GM18520 (cell line): Measurements from ENCODE around the gene TUBB2B.

ENCODE experiments used
- ATAC-seq: cut with Tn5 transposase; IDR thresholded peaks from one replicate; pipeline ENCODE4 v1.9.1; 2021; ENCODE audit not compliant: unreplicated experiment

The TUBB2B gene

DNA sequence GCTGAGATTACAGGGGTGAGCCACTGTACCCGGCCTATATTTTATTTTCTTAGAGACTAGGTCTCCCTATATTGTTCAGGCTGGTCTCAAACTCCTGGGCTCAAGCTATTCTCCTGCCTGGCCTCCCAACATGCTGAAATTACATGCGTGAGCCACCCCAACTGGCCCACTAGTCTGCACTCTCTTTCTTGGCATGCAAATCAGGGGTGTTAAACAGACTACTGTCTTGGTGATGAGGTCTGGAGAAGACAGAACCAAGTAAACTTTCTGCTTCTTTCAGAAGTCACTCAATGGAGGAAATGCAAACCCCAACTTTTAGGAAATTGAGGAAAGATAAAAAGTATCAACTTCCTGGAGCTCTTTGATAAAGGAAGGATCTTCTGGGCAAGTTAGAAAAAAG is 8.0 kb upstream of the TUBB2B start:
- no peak for ATAC-seq

DNA sequence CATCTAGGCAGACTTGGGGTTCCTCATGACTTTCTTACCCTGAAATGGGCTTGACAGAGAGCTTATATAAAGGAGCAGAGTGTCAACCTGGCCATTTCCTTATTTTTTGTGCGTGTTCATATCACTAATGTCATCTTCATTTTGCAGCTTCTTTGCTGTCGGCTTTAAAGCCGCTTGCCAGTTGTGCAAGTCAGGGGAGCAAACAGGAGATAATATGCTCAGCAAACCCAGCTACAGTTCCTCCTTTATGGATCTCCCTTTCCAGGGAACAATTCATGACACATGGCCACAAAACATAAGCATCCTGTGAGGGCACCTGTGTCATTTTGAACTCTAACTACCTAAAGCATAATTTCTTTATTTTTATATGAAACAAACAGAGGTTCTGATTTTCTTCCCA is 6.5 kb upstream of the TUBB2B start:
- ATAC-seq = no peak

DNA sequence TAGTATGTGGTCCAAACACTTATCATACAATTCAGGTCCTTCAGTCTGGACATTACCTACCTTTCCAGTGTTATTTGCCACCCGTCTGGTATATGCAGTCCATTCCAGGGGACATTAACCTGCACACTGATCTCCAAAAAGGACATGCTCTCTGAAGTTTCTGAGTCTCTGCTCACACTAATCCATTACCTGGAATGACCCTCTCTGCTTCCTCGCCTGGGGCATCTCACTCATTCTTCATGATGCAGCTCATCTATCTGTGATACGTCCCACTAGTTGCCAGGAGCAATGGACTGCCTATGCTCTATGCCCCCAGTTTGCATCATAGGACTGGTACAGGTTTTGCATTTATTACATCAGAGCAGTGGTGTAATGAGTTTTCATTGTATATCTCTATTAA is 5.9 kb upstream of the TUBB2B start:
- no peak for ATAC-seq

DNA sequence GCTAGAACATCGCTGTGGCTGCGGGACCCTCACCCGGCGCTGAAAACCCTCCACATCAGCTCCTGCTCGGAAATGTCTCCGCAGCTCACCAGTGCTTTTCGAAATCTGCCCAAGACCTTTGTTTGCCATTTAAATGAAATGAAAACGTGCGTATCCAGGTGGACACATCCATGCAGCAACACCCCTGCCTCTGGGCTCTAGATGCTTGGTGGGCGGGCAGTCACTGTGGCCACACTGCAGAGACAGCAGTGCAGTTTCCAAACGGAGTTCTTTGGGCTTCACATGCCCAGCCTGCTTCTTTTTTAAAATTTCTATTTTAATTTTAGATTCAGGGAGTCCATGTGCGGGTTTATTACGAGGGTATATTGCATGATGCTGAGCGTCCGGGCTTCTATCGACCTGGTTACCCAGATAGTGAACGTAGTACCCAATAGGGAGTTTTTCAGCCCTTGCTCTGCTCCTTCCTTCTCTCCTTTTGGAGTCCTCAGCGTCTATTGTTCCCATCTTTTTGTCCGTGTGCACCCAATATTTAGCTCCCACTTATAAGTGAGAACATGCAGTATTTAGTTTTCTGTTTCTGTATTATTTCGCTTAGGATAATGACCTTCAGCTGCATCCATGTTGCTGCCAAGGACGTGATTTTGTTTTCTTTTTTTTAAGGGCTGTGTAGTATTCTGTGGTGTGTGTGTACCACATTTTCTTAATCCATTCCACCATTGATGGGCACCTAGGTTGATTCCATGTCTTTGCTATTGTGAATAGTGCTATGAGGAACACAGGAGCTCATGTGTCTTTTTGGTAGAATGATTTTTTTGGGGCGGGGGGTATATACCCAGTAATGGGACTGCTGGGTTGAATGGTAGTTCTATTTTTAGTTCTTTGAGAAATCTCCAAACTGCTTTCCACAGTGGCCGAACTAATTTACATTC is 4.8 kb upstream of the TUBB2B start:
- ATAC-seq = no peak

DNA sequence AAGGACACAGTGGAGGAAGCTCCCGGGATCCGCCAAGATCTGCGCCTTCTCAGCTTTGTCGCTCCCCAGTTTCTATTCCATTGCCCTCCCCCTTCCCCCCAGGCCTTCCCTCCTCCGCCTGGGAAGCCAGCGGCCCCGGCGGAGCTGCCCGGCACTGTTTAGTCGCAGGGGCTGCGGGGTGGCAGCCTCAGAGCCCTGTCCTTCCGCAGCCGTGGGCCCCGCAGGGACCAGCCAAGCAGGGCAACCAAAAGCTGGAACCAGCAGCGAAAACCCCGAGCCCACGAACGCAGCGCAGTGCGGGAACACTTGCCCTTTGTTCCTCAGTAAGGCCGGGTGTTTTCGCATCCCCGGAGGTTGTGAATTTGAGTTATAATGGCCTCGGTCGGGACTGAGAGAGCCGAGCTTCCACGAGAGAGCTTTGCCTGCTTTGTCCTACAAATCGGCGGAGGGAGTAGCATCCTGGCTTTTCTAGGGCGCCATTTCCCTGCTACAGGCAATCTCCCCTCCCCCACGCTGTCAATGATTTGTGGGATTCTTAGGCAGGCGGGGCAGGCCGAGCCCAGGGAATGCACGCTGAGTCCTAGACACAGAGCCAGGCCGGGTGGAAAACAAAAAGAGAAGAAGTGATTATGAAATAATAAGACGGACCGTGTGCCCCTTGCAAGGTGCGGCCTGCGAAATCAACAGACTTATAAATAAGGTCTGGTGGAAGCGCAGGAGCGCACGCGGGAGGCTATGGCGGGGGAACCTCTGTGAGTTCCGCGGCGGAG is 4.0 kb upstream of the TUBB2B start:
- ATAC-seq = no peak

DNA sequence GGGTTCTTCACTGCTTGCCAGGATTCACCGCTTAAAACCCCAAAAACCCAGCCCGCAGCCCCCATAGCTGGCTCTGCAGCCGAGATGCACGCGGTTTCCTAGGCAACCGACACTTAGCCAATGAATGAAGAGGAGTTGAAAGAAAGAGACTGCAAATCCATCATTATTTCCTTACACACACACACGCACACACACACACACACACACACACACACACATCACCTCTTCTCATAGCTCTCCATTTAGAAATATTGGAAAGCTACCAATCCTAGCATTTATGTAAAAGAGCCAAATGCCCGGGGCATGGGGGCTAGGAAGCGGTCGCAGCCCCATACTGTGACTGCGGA is 3.4 kb upstream of the TUBB2B start:
- no peak for ATAC-seq

DNA sequence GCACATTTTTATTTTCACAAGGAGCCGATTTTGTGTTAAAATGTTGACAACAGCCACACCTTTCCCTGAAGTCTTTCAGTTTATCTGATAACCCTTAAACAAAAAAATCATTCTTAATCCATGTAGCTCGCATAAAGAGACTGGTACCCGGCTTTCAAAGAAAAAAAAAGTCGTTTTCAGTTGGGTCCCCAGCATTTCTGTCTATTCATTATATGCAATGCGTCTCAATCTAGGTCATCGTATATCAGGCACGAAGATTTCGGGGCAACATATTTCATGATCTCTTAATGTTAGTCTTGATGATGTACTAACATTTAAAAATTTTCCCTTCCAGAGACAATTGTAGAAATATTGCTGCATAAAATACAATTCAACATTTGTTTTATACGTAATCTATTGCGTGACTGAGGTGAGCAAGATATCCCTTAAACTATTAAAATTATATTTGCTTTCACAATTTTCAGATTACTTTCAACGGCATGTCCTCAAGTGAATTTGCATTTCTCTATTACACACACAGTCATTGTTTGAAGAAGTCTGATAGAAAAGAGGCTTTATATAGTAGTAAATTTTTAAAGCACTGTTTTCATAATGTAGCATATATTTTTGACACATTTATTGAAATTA is 2.9 kb upstream of the TUBB2B start:
- no peak for ATAC-seq

DNA sequence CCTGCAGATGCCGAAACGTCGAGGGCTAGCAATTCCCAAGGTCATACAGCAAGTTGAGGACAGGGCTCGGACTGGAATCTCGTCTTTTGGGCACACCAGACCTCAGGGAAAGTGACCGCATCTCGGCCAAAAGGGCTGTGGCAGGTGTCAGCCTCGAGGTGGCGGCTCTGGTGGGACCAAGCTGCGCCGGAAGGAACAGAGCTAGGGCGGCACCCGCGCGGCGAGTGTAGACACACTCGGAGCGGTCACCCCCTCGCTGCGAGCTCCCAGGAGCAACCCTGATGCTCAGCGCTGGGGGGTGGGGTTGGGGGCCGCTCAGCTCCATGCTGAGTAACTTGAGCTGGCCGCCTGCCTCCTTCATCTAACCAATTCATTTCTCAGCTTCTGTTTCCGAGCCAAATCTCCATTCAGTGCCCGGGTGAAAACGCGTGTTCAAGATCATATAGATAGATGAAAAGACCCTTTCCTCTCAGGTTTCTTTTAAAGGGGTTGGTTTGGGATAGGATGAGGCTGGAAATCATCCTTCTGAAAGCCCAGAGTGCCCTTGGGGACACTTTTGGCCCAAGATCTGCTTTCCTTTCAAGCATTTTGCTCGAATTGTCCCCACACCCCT is 2.2 kb upstream of the TUBB2B start:
- no peak for ATAC-seq

DNA sequence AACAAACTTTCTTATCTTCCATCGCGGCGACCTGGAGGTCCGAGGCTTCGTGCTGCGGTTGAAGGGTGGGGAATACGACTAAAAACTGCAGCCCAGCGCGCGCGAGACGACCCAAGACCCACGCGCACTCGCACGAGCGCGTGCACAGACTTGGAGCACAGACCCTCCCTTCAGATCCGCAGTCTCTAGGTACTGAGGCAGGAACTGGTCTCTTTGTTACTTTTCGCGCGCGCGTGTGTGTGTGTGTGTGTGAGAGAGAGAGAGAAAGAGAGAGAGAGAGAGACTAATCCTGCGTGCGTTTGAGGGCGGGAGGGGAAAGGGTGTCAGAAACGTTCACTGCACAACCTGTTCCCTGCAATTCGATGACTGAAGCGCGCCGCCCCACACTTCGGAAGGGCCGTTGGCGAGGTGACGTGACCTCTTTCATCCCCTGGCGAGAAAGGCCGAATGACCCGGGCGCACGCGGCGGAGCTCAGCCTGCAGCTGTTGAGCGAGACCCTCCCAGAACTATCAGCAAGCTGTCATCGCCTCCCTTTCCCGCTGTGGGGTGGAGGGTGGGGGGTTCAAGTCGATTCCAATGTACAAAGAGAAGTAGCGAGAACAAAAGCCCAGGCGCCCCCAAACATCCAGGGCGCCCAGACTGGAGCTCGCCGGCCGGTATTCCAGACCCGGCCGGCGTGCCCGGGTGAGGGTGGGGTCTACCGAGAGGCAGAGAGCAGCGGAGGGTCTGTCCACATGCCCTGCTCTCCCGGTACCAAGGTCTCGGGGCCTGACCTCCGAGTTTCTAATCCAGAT is 1.5 kb upstream of the TUBB2B start:
- no peak for ATAC-seq

DNA sequence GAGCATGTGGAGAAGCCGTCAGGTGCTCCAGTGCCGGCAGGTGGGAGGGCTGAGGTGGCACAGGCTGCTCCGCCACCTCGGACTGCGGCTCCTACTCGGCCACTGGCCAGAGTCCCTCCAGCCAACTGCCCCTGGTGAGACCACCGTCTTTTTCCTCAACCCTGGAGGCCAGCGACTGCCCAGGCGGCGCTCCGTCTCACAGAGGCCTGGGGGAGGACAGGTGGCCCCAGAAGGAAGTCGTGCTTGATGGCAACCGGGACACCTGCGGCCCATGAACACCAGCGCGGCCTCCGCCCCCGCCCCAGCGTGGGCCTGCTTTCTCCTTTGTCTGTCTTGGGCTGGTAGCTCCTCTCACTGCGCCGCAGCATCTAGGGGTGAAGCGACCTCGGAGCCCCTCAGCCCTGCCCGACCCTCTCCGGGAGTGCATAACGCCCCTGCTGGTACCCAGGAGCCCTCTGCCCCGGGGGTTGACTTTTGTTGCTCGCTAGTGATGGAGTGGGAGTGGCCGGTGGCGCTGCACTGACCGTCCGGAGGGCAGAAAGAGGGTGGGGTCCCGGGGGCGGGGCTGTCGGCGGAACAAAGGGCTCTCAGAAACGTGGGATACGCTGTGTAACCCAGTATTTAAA is 706 bp upstream of the TUBB2B start:
- no peak for ATAC-seq

DNA sequence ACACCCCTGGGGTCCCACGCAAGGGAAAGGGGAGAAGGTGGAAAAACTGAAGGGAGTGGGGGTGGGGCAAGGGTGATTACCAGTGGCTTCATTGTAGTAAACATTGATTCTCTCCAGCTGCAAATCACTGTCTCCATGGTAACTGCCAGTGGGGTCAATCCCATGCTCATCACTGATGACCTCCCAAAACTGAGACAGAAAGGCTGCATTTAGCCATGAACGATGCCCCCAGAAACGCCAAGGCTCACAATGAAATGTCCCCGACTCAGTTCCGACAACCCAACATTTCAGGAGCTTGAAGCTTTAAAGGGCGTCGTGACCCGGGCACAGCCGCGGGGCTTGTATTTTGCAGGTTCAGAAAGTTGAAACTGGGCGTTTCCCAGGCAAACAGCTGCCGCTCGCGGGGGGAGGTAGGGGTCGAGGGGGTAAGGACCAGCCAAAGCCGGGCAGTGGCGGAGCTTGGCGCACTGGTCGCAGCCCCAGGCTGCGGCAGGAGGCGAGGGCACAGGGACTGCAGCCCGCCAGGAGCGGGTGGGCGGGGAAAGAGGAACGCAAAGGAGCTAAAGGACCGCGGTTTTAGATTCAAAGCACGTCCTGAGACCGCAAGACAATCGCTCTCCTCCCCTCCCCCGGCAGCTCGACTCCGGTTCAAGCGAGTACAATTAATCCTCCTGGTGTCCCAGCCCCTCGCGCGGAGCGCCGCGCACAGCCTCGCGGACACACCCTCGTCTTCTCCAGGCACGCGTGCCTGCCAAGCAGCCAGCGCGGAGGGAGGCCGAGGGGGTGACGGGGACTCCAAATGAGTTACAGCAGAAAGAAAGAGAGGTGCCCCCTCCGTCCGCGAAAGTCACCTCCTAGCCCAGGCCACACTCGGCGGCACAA is 731 bp downstream of the TUBB2B start:
- no peak for ATAC-seq

DNA sequence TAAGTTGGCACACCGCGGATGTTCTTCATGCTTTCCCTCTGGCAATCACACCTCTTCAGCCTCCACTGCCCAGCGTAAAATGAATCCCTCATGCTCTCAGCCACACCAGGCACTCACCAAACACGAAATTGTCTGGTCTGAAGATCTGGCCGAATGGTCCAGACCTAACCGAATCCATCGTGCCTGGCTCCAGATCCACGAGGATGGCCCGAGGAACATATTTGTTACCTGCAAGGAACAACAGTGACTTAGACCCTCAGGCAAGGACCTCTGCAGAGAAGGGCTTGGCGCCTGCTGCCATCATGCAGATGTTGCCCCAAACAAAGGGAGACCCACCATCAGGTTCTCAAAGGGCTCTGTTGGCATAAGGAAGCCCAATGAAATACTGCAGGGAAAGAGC is 1.4 kb downstream of the TUBB2B start:
- no peak for ATAC-seq

DNA sequence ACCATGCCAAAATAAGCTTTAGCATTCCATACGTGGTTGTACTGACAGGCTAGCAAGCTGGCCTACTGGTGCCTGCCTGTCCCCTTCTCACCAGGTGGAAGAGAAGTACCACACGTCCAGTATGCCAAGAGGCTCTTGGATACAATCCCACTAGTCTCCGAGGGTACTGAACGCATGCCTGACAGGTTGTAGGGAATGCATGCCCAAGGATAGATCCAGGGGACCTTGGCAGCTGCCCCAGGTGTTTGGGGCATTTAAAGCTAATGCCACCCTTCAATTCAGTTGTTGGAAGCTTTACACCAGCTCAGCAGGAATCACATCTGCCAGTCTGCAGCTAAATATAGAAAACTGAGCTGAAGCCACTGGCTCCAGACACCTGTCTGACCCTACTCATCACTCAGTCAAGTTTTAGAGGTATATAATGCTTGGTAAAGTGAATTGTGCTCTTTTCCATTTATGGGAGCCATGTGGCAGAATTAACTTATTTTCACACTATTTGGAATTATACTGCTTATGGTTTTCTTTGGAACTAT is 4.9 kb downstream of the TUBB2B start:
- no peak for ATAC-seq

DNA sequence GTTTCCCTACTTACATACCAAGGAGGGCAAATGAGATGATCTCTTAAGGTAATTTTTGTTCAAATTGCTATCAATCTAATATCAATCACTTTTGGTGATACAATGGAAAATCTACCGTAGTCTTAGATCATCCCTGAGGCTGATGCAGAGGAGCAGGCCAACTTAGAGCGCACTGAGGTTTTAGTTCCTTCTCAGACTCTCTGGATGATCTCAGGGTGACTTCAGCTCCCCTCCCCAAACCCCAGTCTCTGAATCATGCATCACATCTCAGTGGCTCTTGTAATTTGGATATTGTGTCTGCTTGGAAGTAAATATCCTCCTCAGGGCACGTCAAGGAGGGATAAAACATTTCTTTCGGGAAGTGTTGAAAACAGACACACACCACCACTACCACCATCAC is 5.9 kb downstream of the TUBB2B start:
- no peak for ATAC-seq

DNA sequence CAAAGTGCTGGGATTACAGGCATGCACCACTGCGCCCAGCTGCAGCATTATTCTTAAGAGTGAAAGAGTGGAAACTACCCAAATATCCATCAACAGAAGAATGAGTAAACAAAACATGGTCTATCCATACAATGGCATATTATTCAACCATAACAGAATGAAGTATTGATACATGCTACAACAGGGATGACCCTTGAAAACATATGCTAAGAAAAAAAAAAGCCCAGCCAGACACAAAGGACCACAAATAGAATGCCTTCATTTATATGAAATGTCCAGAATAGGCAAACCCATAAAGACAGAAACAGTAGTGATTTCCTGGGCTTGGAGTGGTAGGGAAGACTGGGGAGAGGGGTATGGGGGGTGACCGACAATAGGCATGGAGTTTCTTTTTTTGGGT is 7.1 kb downstream of the TUBB2B start:
- ATAC-seq = no peak

DNA sequence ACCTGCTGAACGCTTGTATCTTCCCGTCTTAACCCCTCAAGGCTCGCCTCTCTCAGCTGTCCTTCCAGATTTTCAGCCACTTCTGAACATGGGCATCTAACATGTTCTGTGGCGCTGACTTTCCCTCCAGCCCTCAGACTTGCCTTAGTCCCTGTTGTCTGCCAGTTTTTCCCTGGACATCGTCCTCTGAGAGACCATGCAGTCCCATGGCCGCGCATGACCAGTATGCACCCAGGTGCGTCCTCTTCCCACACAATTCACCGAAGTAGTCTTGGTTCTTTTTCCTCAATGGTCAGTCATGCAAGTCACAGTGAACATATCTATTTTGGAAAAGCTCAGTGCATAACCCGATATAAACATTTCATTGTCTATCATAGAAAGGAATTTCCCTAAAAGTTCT is 9.2 kb downstream of the TUBB2B start:
- ATAC-seq = no peak

DNA sequence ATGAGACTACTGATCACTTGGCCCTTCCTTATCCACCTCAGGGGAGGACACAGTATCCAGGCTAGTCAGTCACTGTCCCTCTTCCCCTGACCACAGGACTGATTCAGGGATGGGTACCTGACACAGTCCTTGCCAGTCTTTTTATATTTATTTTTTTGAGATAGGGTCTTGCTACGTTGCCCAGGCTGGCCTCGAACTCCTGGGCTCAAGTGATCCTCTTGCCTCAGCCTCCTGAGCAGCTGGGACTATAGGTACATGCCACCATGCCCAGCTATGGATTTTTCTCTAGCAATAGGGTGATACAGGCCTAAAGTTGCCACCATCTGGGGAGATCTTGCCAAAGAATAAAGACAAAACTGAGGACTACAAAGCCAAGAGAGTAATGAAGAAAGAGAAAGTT is 10.2 kb downstream of the TUBB2B start:
- no peak for ATAC-seq

DNA sequence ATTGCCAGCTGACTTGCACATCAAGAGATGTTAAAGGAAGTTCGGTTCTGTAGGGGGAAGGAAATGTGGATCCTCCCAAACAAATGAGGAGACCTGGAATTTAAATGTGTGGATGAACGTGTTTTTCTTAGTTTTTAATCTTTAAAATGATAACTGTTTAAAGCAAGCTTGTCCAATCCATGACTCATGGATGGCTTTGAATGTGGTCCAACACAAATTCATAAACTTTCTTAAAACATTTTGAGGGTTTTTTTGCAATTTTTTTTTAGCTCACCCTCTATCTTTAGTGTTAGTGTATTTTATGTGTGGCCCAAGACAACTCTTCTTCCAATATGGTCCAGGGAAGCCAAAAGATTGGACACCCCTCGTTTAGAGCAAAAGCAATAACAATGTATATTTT is 12.6 kb downstream of the TUBB2B start:
- no peak for ATAC-seq

DNA sequence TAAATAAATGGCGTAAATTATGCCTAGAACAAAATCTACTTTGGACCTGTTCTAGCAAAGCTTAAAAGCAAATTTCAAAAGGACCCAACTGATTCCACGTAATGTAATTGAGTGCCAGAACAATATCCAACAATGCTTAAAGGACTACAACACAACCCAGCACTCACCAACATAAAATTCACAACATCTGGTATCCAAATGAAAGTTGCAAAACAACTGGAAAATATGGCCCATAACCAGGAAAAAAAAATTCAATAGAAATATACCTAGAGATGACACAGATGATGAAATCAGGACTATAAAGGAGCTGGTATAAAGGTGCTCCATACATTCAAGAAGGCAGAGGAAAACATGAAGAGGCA is 14.1 kb downstream of the TUBB2B start:
- ATAC-seq = no peak
